Caco-2 (cell line): Measurements from ENCODE around the gene ESR2. TPM values are rescaled to one million over a fixed set of nuclear protein-coding genes. Genes with fewer than 3 reads are reported as not detected.

Experiments used
- BruUV-seq: library from RNA; stranded (reverse); fragments of 400-500 nt; replicated peaks from 2 replicates; lab custom pipeline; 2021; lab: Mats Ljungman, UMichigan
- CTCF ChIA-PET: fragments of 300-600 bp; sonication (Branson Sonifier 250); formaldehyde crosslinking; loops from one replicate; lab custom pipeline; 2022; ENCODE audit warnings: antibody characterized with exemption; lab: Charles Lee
- POLR2A ChIA-PET: fragments of 300-600 bp; sonication (Branson Sonifier 250); formaldehyde crosslinking; loops from one replicate; lab custom pipeline; 2022; ENCODE audit warnings: antibody characterized with exemption; lab: Charles Lee
- DNase-seq, 2 experiments: peaks; one replicate each; pipeline versions ENCODE4 v3.0.0 to v3.0.0-alpha.2; 2020 to 2022
- H3K27me3 ChIP-seq: replicated peaks from 2 replicates; pipeline ENCODE4 v1.6.0; 2011; ENCODE audit warnings: low read length; ENCODE audit not compliant: control insufficient read depth, insufficient read depth
- H3K36me3 ChIP-seq: 2 replicates; pipeline ENCODE4 v1.5.1; 2011; ENCODE audit warnings: low read length; ENCODE audit not compliant: control insufficient read depth, insufficient read depth
- H3K4me1 ChIP-seq: fragments of 250-450 bp; sonication (Bioruptor Pico); 2 replicates; pipeline ENCODE4 v1.5.1; 2020; ENCODE audit warnings: mild to moderate bottlenecking
- H3K4me3 ChIP-seq: 2 replicates; pipeline ENCODE4 v1.5.1; 2011; ENCODE audit warnings: low read depth, mild to moderate bottlenecking, control low read depth, low read length
- H3K9me3 ChIP-seq: fragments of 250-450 bp; sonication (Bioruptor Pico); 2 replicates; pipeline ENCODE4 v1.5.1; 2020; ENCODE audit warnings: mild to moderate bottlenecking, moderate library complexity
- H3K27ac Mint-ChIP-seq: one replicate; pipeline ENCODE4 v1.8.0; 2022; ENCODE audit warnings: mixed read lengths; ENCODE audit not compliant: unreplicated experiment
- H3K27me3 Mint-ChIP-seq: one replicate; pipeline ENCODE4 v1.8.0; 2022; ENCODE audit warnings: mixed read lengths; ENCODE audit not compliant: insufficient read depth, unreplicated experiment
- H3K36me3 Mint-ChIP-seq: one replicate; pipeline ENCODE4 v1.8.0; 2022; ENCODE audit warnings: mild to moderate bottlenecking, mixed read lengths; ENCODE audit not compliant: insufficient read depth, unreplicated experiment
- H3K4me1 Mint-ChIP-seq: one replicate; pipeline ENCODE4 v1.8.0; 2022; ENCODE audit warnings: low read depth, mixed read lengths; ENCODE audit not compliant: unreplicated experiment
- H3K4me3 Mint-ChIP-seq: one replicate; pipeline ENCODE4 v1.8.0; 2022; ENCODE audit warnings: mild to moderate bottlenecking, moderate library complexity, mixed read lengths; ENCODE audit not compliant: unreplicated experiment
- H3K9me3 Mint-ChIP-seq: one replicate; pipeline ENCODE4 v1.8.0; 2022; ENCODE audit warnings: mixed read lengths; ENCODE audit not compliant: unreplicated experiment
- CTCF ChIP-seq, 2 experiments: fragments of 200-600 bp in 1 of 2; IDR thresholded peaks; 1 replicate in 1 of 2; 2 replicates in 1 of 2; pipeline versions ENCODE4 v1.5.1 to v1.8.0; 2011 to 2022; ENCODE audit warnings: antibody characterized with exemption in 1 of 2, control low read depth in 1 of 2, inconsistent platforms in 1 of 2, low read depth in 1 of 2, low read length in 1 of 2, mild to moderate bottlenecking in 1 of 2, moderate library complexity in 1 of 2; ENCODE audit not compliant: insufficient read depth in 1 of 2, severe bottlenecking in 1 of 2, unreplicated experiment in 1 of 2
- intact Hi-C: fragments of 100-400 bp; cut with micrococcal nuclease; formaldehyde crosslinking; loops from one replicate; pipeline ENCODE4 v1.10.0; 2022; ENCODE audit not compliant: unreplicated experiment
- total RNA-seq: library from RNA; stranded (reverse); gene quantifications from 2 replicates; pipeline ENCODE4 v1.2.3, GENCODE V29; 2022

Gene ESR2
- total RNA-seq, 1 experiment from 2014 or later: 0.23 TPM

DNA sequence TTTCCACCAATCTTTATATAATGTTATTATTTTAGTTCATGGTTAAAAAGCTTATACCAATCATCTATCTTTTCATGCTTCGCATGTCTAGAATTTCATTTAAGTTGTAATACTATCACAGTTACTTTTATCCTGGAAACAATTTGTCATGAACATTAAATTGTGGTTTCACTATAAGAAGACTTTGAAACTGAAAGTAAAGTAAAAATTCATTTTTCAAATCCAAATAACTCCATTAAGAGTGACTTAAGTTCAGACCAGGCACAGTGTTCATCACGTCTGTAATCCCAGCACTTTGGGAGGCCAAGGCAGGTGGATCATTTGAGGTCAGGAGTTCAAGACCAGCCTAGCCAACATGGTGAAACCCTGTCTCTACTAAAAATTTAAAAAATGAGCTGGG lies 12.4 kb downstream of the ESR2 start:
- Mint-ChIP-seq H3K27me3 (peaks cover 2% of the 10 kb centered on the region), H3K36me3 (no peaks in the 10 kb centered on the region), H3K4me3 (no peak overlapping the region), H3K27ac (no peak overlapping the region), H3K4me1 (no peaks in the 10 kb centered on the region), H3K9me3 (no peaks in the 10 kb centered on the region)
- intact Hi-C loops: no loop called here
- no TSS peak for BruUV-seq
- POLR2A ChIA-PET: no interaction called here
- CTCF ChIA-PET: no interaction called here
- TF ChIP-seq CTCF (IDR thresholded peaks at IDR 0.05; ENCODE audit: insufficient read depth in 1 of 2, low read depth in 1 of 2, low read length in 1 of 2, severe bottlenecking in 1 of 2, unreplicated experiment in 1 of 2): no peak
- H3K9me3 ChIP-seq: no peaks in the 10 kb centered on the region
- no peaks in the 10 kb centered on the region for H3K36me3 ChIP-seq
- H3K4me1 ChIP-seq: no peaks in the 10 kb centered on the region
- no peaks in the 10 kb centered on the region; the same call in 1 of the 2 replicates for H3K27me3 ChIP-seq
- DNase-seq: no peak
- H3K4me3 ChIP-seq: no peak overlapping the region

DNA sequence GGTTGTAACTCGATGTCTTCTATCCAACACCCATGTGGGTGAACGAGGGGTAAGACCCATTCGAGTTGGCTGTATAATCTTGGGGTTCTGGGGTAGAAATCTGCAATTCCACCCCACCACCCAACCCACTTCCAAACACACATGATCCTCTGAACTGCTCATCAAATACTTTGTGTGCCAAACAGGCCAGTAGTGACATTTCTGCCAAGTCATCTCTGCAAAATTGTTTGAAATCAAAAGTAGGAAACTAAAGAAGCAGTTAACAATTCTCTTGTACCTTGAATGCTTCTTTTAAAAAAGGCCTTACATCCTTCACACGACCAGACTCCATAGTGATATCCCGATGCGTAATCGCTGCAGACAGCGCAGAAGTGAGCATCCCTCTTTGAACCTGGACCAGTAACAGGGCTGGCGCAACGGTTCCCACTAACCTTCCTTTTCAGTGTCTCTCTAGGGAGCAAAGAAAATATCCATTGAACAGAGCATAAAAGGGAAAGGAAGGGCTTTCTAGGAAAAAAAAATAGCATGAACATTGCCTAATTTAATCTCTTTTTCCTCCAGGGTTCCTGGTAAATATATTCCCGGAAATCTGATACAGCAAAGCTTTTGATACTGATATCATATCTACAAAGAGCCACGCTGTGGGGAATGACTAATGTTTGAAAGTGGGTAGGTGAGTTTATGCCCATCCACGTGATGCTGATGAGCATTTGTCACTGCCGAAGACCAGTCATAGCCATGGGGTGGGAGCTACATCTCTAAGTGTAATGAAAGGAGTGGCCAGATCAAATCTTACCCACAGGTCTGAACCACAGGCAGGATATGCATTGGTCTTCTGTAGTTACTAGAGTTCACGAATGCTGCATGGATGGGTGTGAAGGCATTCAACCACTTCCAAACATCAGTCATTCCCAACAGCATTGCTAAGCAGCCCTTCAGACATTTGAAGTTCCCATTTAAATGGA lies 14.2 kb downstream of the ESR2 start:
- intact Hi-C loops: no loop called here
- Histone ChIP-seq H3K9me3 (no peaks in the 10 kb centered on the region), H3K36me3 (no peaks in the 10 kb centered on the region), H3K4me1 (no peaks in the 10 kb centered on the region), H3K4me3 (no peak overlapping the region), H3K27me3 (no peaks in the 10 kb centered on the region; the same call in 1 of the 2 replicates)
- CTCF ChIA-PET: no interaction called here
- TF ChIP-seq CTCF (IDR thresholded peaks at IDR 0.05; ENCODE audit: insufficient read depth in 1 of 2, low read depth in 1 of 2, low read length in 1 of 2, severe bottlenecking in 1 of 2, unreplicated experiment in 1 of 2): no peak
- no peak for DNase-seq
- no TSS peak for BruUV-seq
- no peak overlapping the region for H3K27ac Mint-ChIP-seq
- no peaks in the 10 kb centered on the region for H3K4me1 Mint-ChIP-seq
- H3K27me3 Mint-ChIP-seq: no peaks in the 10 kb centered on the region
- H3K36me3 Mint-ChIP-seq: no peaks in the 10 kb centered on the region
- no peak overlapping the region for H3K4me3 Mint-ChIP-seq
- POLR2A ChIA-PET: no interaction called here
- H3K9me3 Mint-ChIP-seq: no peaks in the 10 kb centered on the region

DNA sequence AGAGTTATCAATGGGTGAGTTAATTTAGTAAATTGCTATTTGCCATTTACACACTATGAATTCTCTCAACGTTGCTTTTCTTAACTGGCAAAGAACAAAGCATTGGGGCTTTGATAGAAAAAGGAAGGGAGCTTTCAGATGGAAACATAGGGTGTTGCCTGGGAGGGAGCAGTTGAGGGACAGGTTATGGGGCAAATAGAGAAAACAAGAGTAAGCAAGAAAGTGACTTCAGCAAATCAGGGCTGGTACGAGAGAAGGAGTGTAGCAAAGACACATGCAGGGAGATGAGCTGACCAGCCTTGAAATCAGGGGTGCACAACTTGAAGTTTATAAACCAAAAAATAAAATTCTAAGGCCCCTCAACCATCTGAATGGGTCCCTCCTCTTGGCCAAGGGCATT lies 15.7 kb downstream of the ESR2 start:
- no peaks in the 10 kb centered on the region for H3K27me3 Mint-ChIP-seq
- H3K9me3 ChIP-seq: no peaks in the 10 kb centered on the region
- H3K4me1 Mint-ChIP-seq: no peaks in the 10 kb centered on the region
- intact Hi-C loops: no loop called here
- H3K27me3 ChIP-seq: no peaks in the 10 kb centered on the region; the same call in 1 of the 2 replicates
- no peaks in the 10 kb centered on the region for H3K36me3 Mint-ChIP-seq
- DNase-seq: no peak
- H3K4me3 Mint-ChIP-seq: no peak overlapping the region
- ChIA-PET POLR2A (no interaction called here), CTCF (no interaction called here)
- no peaks in the 10 kb centered on the region for H3K9me3 Mint-ChIP-seq
- no peaks in the 10 kb centered on the region for H3K36me3 ChIP-seq
- no peak overlapping the region for H3K27ac Mint-ChIP-seq
- no peak for TF ChIP-seq CTCF (IDR thresholded peaks at IDR 0.05; ENCODE audit: insufficient read depth in 1 of 2, low read depth in 1 of 2, low read length in 1 of 2, severe bottlenecking in 1 of 2, unreplicated experiment in 1 of 2)
- H3K4me1 ChIP-seq: no peaks in the 10 kb centered on the region
- H3K4me3 ChIP-seq: no peak overlapping the region
- no TSS peak for BruUV-seq
